Inflammatory macrophage treated with lipopolysaccharide for 1 hour (primary cell): Measurements from ENCODE around the gene SLC7A10.
"Not testable (repeated sequence)": the region's sequence is repeated elsewhere in the genome, so short reads cannot be mapped to it uniquely, and the experiment has no call there.

Experiments
- DNase-seq, 2 donors: peaks; one replicate each; pipeline ENCODE4 v3.0.0-alpha.2; 2020 to 2022

Gene SLC7A10

GRCh38 chr19:33236696-33237390, 11.2 kb upstream of the SLC7A10 start:
- DNase-seq, result no peak

DNA sequence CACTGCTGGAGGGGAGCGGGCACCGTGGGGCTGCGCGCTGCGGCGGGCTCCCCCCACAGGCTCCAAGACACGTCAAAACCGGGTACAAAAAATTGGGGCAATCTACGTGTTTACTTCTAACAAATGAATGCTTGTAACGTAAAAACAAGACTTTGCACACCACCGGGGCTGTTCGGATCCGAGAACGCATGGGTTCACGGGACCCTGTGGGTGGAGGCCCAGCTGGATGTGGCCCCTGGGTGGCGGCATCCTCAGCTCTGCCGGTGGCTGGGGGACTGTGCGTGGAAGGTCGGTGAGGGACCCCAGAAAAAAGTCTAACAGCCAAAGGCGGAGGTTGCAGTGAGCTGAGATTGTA, 10.3 kb upstream of the SLC7A10 start:
- DNase-seq, result no peak

- peak; percentile 55 to 99 for DNase-seq
These were observed 9.8 kb upstream of the SLC7A10 start for GRCh38 chr19:33235269-33235995.

DNA sequence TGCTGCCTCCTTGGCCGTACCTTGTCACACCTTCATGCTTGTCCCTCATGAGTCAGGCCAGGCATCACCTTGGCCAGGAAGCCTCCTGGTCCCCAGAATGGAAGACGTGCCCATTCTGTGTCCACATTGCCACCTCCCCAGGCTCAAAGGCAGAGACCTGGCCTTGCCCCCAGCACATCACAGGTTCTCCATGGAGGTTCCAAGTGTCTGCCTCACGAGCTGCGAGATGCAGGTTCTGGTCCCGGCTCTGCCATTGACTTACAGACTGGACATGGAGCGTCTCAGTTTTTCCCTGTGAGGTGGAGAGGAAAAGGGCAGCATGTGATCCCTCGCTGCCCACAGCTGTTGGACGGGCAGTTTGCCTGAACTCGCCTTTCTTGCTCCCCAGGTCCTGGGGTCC, 9.1 kb upstream of the SLC7A10 start:
- no peak for DNase-seq

GRCh38 chr19:33234092-33234491, 8.4 kb upstream of the SLC7A10 start:
- no peak for DNase-seq

DNA sequence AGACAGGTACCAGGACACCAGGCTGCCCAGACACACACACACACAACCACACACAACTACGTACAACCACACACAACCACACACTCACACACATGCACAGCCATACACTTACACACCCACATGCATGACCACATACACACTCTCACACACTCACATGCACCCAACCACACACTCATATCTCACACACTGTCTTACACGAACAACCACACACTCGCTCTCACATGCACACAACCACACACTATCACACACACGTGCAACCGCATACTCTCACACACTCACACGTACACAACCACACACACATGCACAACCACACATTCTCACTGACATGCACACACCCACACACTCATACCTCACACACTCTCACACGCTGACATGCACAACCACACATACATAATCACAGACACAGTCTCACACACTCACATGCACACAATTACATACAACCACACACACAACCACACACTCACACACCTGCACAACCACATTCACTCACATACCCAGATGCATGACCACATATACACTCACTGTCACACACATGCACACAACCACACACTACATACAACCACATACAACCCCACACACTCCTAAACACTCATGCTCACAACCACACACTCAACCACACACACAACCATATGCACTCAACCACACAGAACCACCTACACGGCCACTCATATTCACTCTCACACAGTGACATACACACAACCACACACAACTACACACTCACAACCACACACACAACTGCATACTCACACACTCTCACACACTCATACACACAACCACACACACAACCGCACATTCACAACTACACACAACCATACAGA, 7.6 kb upstream of the SLC7A10 start:
- no peak for DNase-seq

GRCh38 chr19:33232656-33233055, 7.0 kb upstream of the SLC7A10 start:
- DNase-seq, result no peak

DNA sequence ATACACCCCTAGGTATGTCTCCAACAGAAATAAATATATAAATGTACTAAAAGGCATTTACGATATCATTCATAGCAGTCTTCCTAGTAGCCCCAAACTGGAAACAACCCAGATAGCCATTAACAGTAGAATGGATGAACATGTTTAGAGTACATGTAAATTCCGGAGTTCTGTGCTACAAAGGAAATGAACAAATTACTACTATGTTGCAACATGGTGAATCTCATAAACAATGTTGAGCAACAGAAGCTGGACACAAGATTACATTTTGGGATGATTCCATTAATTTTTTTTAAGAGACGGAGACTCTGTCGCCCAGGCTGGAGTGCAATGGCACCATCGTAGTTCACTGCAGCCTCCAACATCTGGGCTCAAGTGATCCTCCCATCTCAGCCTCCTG, 5.9 kb upstream of the SLC7A10 start:
- DNase-seq, result peak; percentile 66 to 72

DNA sequence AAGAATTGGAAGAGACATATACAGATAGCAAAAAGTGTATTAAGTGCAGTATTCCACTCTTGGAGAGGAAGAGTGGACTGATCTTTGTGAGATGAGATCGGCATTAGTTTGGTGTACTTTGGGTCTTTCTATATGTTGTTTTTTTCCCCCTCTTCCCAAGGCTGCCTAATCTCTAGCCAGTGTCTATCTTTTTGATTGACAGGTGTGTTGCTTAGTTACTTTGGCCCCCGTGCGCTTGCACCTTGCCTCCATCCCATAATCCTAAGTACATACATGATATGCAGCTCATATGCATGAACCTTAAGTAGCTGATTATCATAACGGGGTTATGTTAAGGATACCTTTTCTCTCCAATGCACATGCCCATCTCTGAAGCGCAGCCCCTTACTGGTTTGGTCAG, 4.3 kb upstream of the SLC7A10 start:
- no peak for DNase-seq

DNA sequence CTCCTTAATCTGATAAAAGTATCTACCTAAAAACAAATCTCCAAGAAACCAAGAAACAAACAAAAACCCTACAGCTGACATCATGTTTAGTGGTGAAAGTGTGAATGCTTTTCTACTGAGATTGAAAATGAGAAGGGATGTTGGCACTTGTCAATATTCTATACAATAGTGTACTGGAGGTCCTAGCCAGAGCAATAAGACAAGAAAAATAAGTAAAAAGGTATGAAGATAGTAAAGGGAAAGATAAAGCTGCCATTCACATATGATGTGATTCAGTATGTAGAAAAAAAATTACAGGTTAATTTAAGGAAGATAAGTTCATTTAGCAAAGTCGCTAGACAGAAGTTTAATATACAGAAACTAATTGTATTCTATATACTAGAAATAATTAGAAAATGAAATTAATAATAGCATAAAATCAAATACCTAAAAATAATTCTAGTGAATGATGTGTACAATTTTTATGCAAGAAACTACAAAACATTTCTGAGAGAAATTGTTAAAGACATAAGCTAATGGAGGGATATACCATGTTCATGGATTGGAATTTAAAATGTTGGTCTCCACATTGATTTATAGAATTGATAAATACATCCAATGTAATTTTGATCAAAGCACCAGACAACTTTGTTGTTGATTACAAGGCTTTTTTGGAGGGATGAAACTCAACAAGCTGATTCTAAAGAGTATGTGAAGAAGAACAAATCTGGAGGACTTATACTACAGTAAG, 2.4 kb upstream of the SLC7A10 start:
- no peak for DNase-seq

GRCh38 chr19:33227242-33227650, 1.6 kb upstream of the SLC7A10 start:
- no peak for DNase-seq

DNA sequence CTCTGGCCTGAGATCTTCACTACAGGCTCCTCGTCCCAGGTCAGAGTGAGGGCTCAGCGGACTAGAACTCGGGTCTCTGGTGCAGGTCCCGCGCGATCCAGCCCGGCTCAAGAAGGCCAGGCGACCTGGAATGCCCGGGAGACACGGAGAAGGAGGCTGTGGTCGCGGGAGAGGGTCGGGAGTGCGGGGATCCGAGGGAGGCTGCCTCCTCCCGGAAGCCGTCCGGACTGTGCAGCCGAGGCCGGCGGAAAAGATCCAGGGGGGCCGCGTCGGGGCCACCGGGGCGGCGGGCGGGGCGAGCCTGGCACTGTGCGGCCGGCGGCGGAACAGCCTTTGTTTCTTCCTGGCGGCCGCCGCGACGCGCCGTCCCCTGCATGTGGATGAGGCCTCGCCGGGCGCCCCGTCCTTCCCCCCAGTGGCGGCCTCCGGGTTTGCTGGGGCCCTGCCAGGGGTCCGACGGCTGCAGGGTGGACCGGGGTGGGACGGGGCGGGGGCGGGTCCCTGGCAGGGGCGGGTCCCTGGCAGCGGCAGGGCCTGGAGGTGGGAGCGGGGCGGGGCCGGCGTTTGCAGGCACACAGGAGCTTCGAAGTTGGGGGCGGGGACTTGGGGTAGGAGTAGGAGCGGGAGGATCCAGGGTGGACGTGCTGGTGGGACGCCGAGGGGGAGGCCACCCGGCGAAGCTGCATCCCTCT, 1.0 kb upstream of the SLC7A10 start:
- DNase-seq, result no peak

DNA sequence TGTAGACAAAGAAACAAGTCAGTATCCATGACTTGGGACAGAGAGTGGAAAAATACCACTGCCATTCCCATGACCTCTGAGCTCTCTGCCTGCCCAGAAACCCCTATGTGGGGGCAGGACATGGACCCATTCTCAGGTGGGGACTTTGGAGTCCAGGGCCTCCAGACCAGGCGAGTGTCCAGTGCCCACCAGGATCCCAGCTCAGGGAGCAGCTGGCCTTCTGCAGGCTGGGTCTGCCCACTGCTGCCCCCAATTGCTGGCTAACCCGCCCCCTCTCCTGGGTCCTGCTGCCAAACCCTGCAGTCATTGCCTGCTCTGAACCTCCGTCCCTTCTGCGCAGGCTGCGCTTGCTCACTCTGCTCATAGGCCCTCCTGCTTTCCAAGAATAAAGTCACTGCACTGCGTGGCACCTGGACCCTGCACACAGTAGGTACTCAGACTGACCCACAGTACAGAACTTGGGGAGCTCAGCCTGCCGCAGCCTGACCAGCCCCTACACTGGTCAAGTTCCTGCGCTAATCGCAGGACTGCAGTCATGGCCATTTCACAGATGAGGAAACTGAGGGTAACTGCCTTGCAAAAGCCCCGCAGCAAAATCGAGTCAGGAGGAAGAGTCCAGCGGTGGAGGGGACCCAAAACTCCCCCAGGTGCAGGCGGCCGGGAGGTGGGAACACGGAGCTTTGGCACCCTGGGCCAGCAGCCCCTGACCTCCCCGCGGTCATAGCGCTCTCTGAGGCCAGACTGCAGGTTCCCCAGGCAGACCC, 774 bp downstream of the SLC7A10 start:
- no peak for DNase-seq

- not testable (repeated sequence) for DNase-seq
These were observed 3.4 kb downstream of the SLC7A10 start for GRCh38 chr19:33222255-33222654.

DNA sequence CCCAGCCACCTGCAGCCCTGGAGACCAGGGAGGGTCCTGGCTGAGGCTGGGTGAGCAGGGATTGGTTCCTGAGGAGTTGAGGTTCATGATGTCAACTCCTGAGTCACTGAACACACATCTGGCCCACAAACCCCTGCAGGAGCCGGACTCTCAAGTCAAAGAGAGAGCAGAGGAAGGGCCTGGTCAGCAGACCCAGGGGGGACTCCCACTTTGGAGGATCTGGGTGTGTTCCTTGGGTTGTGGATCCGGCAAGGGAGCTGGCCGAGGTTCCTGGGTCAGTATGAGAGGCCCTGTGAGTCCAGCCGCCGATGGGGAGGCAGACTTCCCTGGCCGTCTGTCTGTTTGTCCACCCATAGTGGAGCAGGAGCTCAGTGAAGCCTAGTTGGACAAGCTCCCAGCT, 4.0 kb downstream of the SLC7A10 start:
- no peak for DNase-seq

DNA sequence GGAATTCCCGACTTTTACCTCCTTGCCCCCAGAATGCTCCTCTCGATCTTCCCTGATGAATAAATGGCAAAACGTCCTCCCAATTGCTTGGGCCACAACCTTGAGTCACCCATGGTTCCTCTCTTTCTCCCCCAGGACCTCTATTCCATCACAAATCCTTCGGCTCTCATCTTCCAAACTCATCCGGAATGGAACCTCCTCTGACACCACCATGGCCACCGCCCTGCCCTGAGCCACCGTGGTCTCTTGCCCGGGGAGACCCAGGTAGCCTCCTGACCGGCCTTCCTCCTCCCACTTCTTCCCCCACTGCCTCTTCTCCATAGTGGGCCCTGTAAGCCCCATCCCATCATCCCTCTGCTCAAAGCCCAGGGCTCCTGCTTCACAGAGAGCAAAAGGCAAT, 4.9 kb downstream of the SLC7A10 start:
- no peak for DNase-seq

GRCh38 chr19:33220115-33220514, 5.5 kb downstream of the SLC7A10 start:
- no peak for DNase-seq

GRCh38 chr19:33219261-33219815, 6.3 kb downstream of the SLC7A10 start:
- DNase-seq, result no peak

DNA sequence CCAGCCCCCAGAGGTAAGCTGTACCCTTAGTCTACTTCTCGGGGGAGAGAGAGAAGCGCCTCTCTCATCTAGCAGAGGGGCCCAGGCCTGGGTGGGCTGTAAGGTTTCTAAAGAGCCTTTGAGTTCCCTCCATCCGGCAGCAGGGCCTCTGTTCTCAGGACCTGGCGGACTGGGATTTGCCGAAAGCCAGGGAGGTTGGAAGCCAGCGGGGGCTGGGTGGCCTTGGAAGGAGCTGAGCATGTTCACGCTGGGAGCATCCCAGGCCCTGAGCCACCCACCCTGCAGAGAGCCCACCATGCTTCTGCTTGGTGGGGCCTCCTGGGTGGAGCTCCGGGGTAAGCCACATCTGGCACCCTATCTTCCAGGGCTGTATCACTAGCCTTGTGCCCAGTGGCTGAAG, 7.8 kb downstream of the SLC7A10 start:
- no peak for DNase-seq

DNA sequence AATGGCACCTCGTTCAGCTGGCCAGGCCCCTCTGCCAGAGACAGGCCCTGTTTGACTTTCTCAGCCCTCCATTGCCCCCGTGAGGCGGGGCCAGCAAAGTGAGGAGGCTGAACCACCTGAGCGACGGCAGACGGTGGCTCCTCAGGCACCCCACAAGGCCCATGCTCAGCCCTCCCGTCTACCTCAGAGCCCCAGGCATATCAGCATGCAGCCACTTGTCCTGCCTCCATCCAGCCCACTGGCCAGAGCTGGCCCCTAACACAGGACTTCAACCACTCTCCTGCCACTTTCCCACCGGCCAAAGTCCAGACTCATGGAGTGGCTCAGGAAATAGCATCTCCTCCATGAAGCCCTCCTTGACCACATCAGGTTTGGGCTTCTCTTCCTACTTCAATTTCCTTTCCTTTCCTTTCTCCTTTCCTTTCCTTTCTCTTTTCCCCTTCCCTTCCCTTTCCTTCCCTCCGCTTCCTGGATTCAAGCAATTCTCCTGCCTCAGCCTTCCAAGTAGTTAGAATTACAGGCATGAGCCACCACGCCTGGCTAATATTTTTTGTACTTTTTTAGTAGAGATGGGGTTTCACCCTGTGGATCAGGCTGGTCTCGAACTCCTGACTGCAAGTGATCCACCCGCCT, 9.3 kb downstream of the SLC7A10 start:
- no peak for DNase-seq
